ENCODE measurements around the gene PLPP3.
"Not testable (repeated sequence)": the region's sequence is repeated elsewhere in the genome, so short reads cannot be mapped to it uniquely, and the experiment has no call there.

Gene PLPP3

GRCh38 chr1:56578963-56579875 is at the start of gene PLPP3:
Gene PLPP3, minus strand, starts transcription at chr1:56579563. Its CDS starts 547 bp downstream, at chr1:56579016.
- no peak for DNase-seq

DNA sequence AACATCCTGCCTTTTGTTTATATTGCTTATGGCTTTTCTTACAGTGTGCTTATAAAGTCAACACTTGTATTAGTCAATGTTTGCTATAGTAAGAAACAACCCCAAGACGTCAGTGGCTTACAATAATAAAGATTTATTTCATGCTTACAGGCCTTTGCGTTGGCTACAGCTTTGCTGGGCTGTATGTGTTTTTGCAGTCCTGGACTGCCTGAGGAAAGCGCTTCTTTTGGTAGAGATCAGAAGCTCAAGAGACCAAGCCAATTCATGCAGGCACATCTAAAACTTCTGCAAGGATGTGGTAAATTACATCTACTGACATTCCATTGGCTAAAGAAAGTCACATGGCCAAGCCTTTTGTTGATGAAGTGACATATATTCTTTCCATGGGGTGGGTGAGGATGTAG is 48.3 kb upstream of the PLPP3 start:
- no peak for DNase-seq

- no peak for DNase-seq
Measured at GRCh38 chr1:56627019-56627635, 47.8 kb upstream of the PLPP3 start.

DNA sequence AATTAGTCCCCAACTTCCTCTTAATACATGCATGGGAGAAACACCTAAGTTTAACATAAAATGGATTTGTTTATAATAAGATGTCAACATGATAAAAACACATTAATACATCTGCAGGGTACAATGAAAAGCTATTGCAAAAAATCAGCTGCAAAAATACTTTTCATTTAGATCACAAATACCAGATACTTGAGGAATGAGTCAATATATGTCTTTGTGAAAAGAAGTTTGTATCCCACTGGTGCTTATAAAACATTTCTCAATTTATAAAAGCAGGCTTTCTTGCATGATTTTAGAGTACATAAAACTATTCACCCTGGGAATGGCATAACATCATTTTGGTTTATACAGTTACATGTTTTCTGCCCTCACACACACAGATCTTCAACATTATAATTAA is 47.2 kb upstream of the PLPP3 start:
- no peak for DNase-seq

- no peak for DNase-seq
Measured at GRCh38 chr1:56625819-56626440, 46.6 kb upstream of the PLPP3 start.

DNA sequence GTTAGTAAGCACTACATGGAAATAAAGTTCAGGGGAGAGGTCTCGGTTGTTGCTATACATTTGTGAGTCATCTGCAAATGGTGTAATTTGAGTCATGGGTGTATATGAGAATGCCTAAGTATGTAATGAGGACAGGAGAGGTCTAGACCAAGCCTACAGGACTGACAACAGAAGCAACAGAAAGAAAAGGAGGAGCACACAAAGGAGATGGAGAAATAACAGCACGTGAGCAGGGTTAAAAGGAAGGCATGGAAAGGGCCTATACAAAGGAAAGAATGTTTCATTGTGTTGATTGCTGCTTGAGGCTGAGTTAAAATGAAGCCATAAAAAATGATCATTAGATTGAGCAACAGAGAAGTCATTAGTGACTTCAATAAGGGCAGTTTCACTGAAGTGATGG is 37.8 kb upstream of the PLPP3 start:
- no peak for DNase-seq

- DNase-seq = not testable (repeated sequence)
Measured at GRCh38 chr1:56610770-56611169, 31.4 kb upstream of the PLPP3 start.

DNA sequence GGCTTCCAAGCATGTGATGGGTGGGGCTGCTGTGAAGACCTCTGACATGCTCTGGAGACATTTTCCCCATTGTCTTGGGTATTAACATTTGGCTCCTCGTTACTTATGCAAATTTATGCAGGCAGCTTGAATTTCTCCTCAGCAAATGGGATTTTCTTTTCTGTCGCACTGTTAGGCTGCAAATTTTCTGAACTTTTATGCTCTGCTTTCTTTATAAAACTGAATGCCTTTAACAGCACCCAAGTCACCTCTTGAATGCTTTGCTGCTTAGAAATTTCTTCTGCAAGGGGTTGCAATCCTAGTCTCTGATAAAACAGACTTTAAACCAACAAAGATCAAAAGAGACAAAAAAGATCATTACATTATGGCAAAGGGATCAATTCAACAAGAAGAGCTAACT is 30.7 kb upstream of the PLPP3 start:
- DNase-seq = not testable (repeated sequence)

- not testable (repeated sequence) for DNase-seq
Measured at GRCh38 chr1:56595397-56596191, 16.2 kb upstream of the PLPP3 start.

- DNase-seq = no peak
Measured at GRCh38 chr1:56591909-56592308, 12.5 kb upstream of the PLPP3 start.

- no peak for DNase-seq
Measured at GRCh38 chr1:56590520-56591011, 11.2 kb upstream of the PLPP3 start.

- DNase-seq = no peak
Measured at GRCh38 chr1:56589369-56589768, 10.0 kb upstream of the PLPP3 start.

DNA sequence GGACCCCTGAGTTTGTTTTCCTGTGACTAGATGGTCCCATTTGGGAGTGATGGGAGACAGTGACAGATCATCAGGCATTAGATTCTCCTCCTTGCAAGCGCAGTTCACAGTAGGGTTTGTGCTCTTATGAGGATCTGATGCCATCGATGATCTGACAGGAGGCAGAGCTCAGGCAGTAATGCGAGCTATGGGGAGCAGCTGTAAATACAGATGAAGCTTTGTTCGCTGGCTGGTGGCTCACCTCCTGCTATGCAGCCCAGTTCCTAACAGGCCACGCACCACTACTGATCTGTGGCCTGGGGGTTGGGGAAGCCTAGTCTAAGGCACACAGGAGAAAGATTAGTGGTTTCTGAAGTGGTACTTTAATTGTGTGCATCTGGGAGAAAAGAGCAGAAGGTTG is 7.1 kb upstream of the PLPP3 start:
- DNase-seq = no peak

DNA sequence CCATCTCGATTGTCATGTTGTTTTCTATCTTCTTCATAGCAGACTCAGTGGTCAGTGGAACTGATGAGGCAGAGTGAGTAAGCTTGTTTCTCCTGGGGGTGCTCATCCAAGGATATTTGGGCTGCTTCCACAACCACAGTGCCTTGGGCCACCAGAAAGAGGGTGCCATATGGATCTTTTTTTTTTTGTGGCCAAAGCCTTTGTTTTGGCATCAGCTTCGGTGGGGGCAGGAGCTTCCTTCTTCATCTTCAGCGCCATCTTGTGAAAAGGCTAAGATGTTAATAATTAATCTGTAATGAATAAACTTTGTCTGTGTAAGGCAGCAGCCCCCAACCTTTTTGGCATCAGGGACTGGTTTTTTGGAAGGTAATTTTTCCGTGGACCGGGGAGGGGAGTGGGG is 6.6 kb upstream of the PLPP3 start:
- DNase-seq = no peak

DNA sequence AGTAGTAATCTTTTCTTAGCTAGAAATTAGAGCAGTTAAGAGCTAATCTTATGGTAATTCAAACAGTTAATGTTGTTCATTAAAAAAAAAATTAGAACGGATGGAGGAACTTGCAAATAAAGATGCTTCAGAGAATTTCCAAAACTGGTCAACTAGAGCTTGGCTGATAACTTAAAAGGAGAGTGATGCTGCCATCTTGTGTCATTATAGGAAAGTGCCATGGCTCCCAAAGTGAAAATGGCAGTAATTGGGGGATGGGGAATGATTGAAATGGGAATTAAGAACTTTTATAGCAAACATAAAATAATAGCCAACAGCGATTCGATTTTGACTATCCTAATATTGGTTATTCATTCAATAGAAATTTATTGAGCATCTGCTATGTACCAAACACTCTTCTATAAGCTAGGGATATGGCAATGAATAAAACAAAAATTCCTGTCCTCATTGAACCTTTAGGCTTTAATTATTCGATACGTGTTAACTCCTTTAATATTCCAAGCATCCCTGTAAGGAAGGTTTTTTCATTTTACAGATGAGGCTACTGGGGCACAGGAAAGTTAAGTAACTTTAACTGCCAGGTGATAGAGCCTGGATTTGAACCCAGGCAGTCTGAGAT is 5.7 kb upstream of the PLPP3 start:
- no peak for DNase-seq

- no peak for DNase-seq
Measured at GRCh38 chr1:56583957-56584468, 4.7 kb upstream of the PLPP3 start.

- DNase-seq = no peak
Measured at GRCh38 chr1:56580771-56581170, 1.4 kb upstream of the PLPP3 start.

DNA sequence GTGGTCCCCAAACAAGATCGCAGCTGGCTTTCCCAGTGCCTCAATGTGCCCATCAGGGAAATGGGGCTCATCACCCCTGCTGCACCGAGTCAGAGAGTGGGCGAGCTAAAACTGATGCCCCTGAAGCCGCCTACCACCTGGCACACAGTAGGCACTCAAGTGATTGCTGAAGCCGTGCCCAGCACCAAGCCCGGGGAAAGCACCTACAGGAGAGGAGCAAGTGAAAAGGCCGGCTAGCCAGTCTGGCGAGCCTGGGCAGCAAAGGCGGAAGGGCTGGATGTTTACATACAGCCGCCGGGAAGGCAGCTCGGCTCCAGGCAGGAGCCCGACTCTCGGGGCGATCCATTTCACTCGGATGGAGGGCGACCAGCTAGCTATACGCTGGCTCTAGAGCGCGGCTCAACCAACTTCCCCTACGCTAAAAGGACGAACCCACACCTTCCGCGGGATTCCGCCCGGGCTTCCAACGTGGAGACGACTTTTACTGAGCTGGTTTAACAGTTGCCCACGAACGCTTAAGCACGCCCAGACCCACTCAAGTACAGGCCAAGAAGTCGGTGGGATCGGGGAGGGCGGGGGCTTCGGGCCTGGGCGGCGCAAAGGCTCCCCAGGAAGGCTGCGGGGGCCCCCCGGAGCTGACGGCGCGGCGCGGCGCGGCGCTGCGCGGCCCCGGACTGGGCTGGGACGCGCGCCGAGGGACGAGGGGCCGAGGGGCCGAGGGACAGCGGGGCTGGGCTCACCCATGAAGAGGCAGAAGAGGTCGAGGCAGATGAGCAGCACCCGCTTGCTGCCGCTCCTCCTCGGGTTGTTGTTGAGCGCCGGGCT is 1.0 kb downstream of the PLPP3 start:
- no peak for DNase-seq

DNA sequence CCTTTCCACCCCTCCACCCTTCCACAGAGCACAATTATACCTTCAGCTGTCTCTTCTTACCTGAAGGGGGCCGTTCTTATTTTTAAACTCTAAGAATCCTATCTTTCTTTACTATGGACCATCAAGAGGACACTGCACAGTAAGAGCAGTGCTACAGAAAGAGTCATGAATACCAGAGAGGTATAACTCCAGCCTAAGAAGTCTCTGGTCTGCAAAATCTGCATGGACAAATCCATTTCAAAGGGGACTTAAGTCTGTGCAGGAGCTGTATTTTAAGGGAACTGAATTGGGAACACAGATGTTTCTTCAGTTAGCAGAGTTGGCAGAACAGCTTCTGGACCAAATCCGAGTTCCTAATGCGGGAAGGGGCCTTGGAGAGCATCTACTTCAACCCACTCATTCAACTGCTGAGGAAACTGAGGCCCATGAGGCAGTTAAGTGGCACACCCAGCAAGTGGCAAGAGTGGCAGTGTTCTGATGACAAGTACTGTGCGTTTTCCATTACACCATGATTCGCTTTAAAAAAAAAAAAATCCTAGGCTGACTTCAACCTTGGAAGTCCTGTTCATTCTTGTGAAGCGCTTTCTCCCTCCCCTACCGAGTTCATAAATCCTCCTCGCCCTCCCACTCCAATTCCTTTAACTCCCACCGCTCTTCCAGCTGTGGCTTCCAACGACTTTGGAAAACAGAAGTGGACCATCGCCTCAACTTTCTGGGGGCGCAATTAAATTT is 1.8 kb downstream of the PLPP3 start:
- DNase-seq = no peak

DNA sequence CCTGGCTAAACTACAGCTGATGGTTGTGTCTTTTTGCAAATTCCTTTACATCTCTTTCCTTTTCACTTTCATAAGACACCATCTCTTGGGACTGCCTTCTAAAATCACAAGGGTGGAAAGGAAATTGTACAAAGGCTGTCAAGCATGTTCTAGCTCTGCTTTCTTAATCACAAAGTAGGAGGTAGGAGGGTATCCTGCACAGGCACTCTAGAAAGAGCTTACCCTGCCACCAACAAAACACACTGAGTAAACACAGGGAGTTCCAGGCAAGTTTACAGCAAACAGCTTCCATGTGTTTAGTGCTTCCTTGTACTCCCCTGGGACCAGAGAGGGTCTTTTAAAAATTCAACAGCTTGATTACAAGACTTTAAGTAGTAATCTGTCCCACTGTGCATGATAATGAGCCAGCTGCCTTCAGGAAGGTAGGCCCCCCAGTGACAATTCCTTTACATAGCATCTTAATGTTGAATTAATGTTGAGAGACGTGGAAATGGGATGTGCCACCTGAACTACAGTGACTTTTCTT is 2.4 kb downstream of the PLPP3 start:
- DNase-seq = no peak

Data from stimulated activated CD4-positive, alpha-beta T cell treated with anti-CD3 and anti-CD28 coated beads, Interleukin-12 subunit alpha, Interleukin-12 subunit beta, amount 100 ng/mL, for 4 hours (primary cell).